ENCODE data around the gene CD6. TPM values are rescaled to one million over a fixed set of nuclear protein-coding genes. Genes with fewer than 3 reads are reported as not detected.
A peak's percentile ranks its signal among the peaks of the same experiment; 100 is the strongest.

CD6 gene
- total RNA-seq, 1 donor from 2014 or later, result 0.83 TPM

GRCh38 chr11:60934790-60935605 lies 36.5 kb upstream of the CD6 start:
- DNase-seq (ENCODE audit: low spot score), result no peak
- ATAC-seq, result no peak

- DNase-seq (ENCODE audit: low spot score) (no peak), ATAC-seq (no peak)
These were observed 35.6 kb upstream of the CD6 start for GRCh38 chr11:60935676-60936442.

- ATAC-seq (no peak), DNase-seq (ENCODE audit: low spot score) (no peak)
These were observed 34.9 kb upstream of the CD6 start for GRCh38 chr11:60936467-60937143.

GRCh38 chr11:60937144-60937527 lies 34.3 kb upstream of the CD6 start:
- ATAC-seq (peak; percentile 51), DNase-seq (ENCODE audit: low spot score) (no peak)

GRCh38 chr11:60937811-60938210 lies 33.7 kb upstream of the CD6 start:
- DNase-seq (ENCODE audit: low spot score) (no peak), ATAC-seq (no peak)

GRCh38 chr11:60938500-60938899 lies 33.0 kb upstream of the CD6 start:
- no peak for DNase-seq (ENCODE audit: low spot score)
- ATAC-seq, result no peak

- ATAC-seq (no peak), DNase-seq (ENCODE audit: low spot score) (no peak)
These were observed 32.2 kb upstream of the CD6 start for GRCh38 chr11:60939301-60939700.

GRCh38 chr11:60939855-60940254 lies 31.6 kb upstream of the CD6 start:
- DNase-seq (ENCODE audit: low spot score) (no peak), ATAC-seq (no peak)

GRCh38 chr11:60941371-60942119 lies 29.9 kb upstream of the CD6 start:
- no peak for ATAC-seq
- DNase-seq (ENCODE audit: low spot score), result no peak

GRCh38 chr11:60942219-60942618 lies 29.3 kb upstream of the CD6 start:
- DNase-seq (ENCODE audit: low spot score) (no peak), ATAC-seq (no peak)

- no peak for ATAC-seq
These were observed 28.4 kb upstream of the CD6 start for GRCh38 chr11:60942970-60943565.

GRCh38 chr11:60944490-60945294 lies 26.8 kb upstream of the CD6 start:
- DNase-seq (ENCODE audit: low spot score), result no peak
- no peak for ATAC-seq

More at GRCh38 chr11:60942970-60943565, 28.4 kb upstream of the CD6 start:
- no peak for DNase-seq (ENCODE audit: low spot score)

GRCh38 chr11:60945295-60945667 lies 26.2 kb upstream of the CD6 start:
- no peak for ATAC-seq
- no peak for DNase-seq (ENCODE audit: low spot score)

GRCh38 chr11:60946601-60947264 lies 24.7 kb upstream of the CD6 start:
- DNase-seq (ENCODE audit: low spot score) (no peak), ATAC-seq (no peak)

GRCh38 chr11:60947700-60948099 lies 23.8 kb upstream of the CD6 start:
- ATAC-seq (no peak), DNase-seq (ENCODE audit: low spot score) (no peak)

- ATAC-seq, result no peak
- DNase-seq (ENCODE audit: low spot score), result no peak
These were observed 23.2 kb upstream of the CD6 start for GRCh38 chr11:60948250-60948649.

GRCh38 chr11:60950024-60950423 lies 21.5 kb upstream of the CD6 start:
- no peak for ATAC-seq
- DNase-seq (ENCODE audit: low spot score), result no peak

GRCh38 chr11:60950933-60951605 lies 20.4 kb upstream of the CD6 start:
- peak; percentile 62 for ATAC-seq
- no peak for DNase-seq (ENCODE audit: low spot score)

- ATAC-seq (peak; percentile 25), DNase-seq (ENCODE audit: low spot score) (no peak)
These were observed 19.9 kb upstream of the CD6 start for GRCh38 chr11:60951606-60951903.

Measured in left lobe of liver (tissue), 2 donors.